Ovary (tissue), 3 donors: ENCODE measurements around the gene DDX49.

Experiments
- EP300 ChIP-seq: sonication (generic); formaldehyde crosslinking; IDR thresholded peaks from one replicate; pipeline ENCODE4 v1.6.1; 2017; ENCODE audit warnings: antibody characterized with exemption
- POLR2A ChIP-seq: fragments of 450-650 bp; IDR thresholded peaks from one replicate; pipeline ENCODE4 v1.6.1; 2017; ENCODE audit warnings: antibody characterized with exemption, mild to moderate bottlenecking, moderate library complexity
- TF ChIP-seq, protein P1 (sequence below), 3 donors: fragments of 450-650 bp in 2 of 3; fragments of 200-600 bp in 1 of 3; IDR thresholded peaks; one replicate each; pipeline versions ENCODE4 v1.5.1 to v1.8.0; 2016 to 2022; ENCODE audit warnings: antibody characterized with exemption in 3 of 3, mild to moderate bottlenecking in 1 of 3
- donor health status: DM: no; HTN: no; CAD: no.

DNA sequence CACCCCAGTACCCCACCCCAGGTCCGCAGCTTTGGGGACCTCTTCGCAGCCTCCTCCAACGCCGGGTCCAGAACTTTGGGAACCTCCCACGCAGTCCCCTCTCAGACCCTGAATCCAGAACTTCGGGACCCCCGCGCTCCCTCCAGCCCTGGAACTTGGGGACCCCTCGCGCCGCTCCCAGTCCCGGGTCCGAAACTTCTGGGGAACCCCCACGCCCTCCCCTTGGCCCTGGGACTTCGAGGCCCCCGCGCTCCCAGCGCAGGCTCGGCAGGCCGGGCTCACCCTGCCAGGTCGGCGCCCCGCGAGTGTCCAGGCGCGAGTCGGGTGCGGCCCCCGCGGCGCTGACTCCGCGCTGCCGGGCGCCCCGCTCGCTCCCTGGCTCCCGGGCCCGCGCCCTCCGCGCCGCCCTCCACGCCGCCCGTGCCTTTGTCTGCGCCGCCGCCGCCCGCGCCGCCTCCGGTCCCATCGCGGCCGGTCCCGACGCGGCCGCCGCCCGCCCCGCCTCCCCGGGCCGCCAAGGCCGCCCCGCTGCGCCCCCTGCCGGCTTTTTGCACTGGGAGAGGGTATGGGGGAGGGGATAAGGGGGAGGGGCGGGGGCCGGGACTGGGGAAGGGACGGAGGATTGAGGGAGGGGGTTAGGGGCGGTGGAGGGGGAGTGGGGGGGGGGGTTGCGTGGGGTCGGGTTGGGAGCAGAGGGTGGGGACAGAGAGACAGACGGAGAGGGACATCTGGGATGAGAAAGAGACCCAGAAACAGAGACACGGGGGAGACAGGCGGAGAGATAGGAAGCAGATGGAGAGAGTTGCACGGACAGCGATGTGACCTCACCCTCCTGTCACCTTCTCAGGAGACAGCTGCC, 21.5 kb downstream of the DDX49 start, which contains the start of gene HOMER3:
- TF ChIP-seq, protein P1, sequence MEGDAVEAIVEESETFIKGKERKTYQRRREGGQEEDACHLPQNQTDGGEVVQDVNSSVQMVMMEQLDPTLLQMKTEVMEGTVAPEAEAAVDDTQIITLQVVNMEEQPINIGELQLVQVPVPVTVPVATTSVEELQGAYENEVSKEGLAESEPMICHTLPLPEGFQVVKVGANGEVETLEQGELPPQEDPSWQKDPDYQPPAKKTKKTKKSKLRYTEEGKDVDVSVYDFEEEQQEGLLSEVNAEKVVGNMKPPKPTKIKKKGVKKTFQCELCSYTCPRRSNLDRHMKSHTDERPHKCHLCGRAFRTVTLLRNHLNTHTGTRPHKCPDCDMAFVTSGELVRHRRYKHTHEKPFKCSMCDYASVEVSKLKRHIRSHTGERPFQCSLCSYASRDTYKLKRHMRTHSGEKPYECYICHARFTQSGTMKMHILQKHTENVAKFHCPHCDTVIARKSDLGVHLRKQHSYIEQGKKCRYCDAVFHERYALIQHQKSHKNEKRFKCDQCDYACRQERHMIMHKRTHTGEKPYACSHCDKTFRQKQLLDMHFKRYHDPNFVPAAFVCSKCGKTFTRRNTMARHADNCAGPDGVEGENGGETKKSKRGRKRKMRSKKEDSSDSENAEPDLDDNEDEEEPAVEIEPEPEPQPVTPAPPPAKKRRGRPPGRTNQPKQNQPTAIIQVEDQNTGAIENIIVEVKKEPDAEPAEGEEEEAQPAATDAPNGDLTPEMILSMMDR (IDR thresholded peaks at IDR 0.05), result no peak
- TF ChIP-seq EP300 (no peak), POLR2A (no peak)
